GM12891 (cell line): Measurements from ENCODE around the gene RYR1.

ENCODE experiments used
- POLR2A ChIP-seq: IDR thresholded peaks from 2 replicates; pipeline ENCODE4 v1.6.1; 2011; ENCODE audit warnings: low read depth, low read length, control low read depth
- POLR2AphosphoS5 ChIP-seq: IDR thresholded peaks from 2 replicates; pipeline ENCODE4 v1.6.1; 2011; ENCODE audit warnings: low read depth, low read length, control low read depth
- POU2F2 ChIP-seq: IDR thresholded peaks from 2 replicates; pipeline ENCODE4 v1.6.1; 2011; ENCODE audit warnings: low read depth, mild to moderate bottlenecking, control low read depth, low read length, moderate library complexity
- TAF1 ChIP-seq: IDR thresholded peaks from 2 replicates; pipeline ENCODE4 v1.6.1; 2011; ENCODE audit warnings: low read depth, low read length, control low read depth

GRCh38 chr19:38386300-38386970 lies 47.1 kb upstream of the RYR1 start:
- TF ChIP-seq POLR2AphosphoS5, result no peak
- TF ChIP-seq POLR2A, result no peak
- no peak for TF ChIP-seq TAF1
- no peak for TF ChIP-seq POU2F2
